Activated CD4-positive, alpha-beta T cell treated with anti-CD3 and anti-CD28 coated beads, Interleukin-2, amount 50 U/mL, for 48 hours (primary cell): ENCODE results near the gene PLA2G4F.

Experiments used
- DNase-seq, 2 experiments: peaks; one replicate each; pipeline ENCODE4 v3.0.0-alpha.2; 2020

PLA2G4F gene

DNA sequence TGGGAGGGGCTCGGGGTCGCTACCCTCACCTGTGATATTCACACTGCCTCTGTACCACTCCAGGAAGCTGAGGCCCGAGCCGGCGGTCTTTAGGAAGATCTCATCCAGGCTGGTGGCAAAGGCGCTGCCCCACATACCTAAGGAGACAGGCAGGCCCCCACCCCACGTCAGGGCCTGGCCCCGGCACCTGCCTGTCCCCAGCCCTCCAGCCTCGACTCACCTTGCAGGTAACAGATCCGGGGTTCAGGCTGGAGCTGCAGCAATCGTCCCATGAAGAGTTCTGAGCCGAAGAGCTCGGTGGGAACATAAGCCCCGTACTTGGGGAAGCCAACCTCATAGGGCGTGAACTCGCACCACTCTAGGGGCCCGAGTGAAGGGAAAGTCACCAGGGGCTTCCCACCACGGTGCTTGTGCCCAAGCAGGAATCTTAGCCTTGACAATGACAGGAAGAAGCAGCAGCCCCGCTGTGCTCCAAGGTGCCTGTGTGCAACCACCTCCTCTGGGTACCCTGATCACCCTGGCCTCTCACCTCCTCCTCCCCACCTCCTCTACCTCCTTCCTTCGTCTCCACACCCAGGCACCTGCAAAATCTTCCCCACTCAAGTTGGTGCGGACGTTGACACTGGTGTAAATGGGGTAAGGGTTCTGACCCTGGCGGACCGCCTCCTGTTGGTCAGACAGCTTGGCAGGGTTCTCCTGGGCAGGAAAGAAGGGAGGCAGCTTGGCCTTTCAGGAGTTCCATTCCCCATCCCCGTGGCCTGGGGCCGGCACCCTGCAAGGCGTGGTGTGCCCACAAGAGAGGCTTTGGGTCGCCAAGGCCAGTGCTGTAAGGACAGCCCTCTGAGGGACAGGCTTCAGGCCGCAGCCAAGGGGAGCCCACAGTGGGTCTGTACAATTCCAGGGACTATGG, 10.6 kb downstream of the PLA2G4F start:
- no peak for DNase-seq

DNA sequence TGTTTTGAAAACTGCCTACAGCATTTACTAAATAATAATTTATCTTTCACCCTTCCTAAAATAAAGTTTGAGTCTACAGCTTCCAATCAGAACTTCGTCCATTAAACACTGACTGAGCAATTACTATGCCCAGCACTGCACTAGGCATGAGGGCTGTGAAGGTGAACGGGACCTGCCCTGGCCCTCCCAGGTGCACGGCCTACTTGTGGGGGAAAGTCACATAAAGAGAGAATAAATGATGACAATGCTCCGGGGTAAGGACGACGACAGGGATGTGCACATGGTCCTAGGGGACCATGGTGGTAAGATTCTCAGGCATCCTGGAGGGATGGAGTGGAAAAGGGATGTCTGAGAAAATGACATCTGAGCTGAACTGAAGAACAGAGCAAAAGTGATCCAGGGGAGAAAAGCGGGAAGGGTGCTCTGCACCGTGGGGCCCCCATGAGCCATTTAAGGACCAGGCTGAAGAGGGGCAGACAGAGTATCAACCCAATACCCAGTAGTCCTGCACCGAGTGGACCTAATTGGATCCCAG, 11.5 kb downstream of the PLA2G4F start:
- no peak for DNase-seq

DNA sequence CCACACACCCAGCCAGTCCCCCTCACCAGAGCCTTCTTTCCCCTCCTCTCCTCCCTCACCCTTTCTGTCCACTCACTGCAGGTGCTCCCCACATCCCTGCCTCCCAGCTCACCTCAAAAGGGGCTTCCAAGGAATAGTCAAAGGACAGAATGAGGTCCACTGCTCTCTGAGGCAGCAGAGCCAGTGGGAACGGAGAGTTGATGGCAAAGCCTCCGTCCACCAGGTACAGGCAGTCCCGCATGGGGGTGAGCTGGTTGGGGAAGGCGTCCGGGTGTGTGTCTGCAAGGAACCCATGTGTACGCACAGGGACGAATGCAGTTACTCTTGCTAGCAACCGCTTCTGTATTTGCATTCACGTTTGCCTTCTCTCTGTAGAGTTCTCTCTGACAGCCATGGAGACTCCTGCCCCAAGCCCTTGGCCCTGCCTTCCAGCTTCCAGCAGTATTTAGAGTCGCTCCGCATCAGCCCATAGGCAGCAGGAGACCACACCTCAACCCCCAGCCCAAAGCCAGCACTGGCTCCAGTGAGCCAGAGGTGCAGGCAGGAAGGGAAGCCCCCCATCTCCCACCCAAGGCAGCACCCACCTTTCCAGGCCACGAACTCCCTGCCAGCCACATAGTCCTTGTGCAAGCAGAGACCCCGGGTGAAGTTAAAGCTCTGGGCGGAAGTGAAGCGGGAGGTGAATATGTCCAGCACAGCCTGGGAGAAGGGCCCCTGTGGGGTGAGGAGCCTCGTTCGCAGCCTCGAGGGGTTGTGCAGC, 12.4 kb downstream of the PLA2G4F start:
- DNase-seq, result no peak

DNA sequence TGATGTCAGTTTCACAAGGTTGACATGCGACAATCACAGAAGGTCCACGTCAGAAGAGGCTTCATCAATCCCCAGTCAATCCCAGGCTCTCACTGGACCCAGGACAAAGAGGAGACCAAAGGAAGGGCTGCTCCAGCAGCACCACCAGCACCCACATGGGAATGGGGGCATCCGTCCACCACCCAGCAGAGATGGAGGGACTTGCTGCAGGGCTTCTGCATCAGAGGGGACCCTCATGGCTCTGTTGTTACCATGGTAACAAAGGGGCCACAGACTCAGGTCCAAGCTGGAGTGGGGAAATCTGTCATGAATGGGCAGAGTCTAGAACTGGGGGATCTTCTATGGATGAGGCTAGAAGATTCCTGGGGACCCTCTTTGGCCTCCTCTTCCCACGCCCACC, 13.1 kb downstream of the PLA2G4F start:
- DNase-seq, result no peak

DNA sequence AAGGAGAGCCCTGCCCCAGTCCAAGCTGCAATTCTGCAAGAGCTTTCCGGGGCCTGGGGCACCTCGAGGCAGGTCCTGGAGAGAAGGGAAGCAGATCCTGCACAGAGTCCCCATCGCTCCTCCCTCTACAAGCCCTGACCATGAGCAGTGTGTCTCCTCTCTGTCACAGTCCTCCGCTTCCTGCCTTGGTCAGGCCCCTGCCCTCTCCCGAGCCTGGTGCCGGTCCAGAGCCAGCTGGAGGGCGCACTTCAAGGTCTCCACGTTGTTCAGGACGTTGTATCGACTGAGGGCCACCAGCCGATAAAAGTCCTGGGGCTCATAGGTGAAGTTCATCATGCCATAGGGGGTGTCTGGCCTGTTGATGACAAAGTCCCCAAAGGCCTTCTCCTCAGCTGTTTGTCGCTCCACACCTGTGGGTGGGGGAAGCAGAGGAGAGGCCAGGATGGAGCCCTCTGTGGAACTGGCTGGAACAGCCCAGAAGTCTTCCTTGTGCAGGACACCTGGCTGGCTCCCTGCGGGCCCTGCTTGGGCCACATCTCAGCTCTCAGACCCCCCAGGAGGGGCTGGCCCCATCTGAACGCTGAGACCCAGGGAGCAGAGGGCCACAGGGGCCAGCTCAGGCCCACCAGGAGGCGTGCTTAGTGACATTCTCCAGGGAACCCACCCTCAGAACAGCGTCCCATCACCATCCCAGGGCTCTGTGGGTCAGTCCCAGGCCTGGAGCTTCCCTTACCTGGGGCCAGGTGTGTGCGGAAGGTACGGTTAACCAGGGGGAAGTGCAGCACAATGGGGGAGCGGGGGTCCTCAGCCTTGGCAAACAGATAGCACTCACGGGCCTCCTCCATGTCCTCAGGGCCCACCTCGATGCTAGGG, 14.4 kb downstream of the PLA2G4F start:
- no peak for DNase-seq

DNA sequence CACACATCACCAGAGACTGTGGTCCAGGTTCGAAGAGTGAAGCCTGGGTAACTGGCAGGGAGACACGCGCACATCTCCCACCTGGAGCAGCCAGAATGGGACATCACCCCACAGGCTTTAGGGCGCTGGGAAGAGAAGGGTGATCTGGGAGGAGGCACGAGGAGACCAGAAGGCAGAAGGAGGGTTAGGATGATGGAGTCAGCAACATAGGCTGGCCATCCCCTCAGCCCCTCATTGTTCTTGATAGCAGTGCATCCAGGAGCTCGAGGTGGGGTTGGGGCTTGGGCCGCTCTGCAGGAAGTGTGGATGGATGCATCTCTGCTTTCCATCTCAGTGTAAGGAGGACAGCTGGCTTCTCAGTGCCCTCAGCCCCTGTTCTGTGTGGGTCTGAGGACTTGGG, 15.2 kb downstream of the PLA2G4F start:
- no peak for DNase-seq

DNA sequence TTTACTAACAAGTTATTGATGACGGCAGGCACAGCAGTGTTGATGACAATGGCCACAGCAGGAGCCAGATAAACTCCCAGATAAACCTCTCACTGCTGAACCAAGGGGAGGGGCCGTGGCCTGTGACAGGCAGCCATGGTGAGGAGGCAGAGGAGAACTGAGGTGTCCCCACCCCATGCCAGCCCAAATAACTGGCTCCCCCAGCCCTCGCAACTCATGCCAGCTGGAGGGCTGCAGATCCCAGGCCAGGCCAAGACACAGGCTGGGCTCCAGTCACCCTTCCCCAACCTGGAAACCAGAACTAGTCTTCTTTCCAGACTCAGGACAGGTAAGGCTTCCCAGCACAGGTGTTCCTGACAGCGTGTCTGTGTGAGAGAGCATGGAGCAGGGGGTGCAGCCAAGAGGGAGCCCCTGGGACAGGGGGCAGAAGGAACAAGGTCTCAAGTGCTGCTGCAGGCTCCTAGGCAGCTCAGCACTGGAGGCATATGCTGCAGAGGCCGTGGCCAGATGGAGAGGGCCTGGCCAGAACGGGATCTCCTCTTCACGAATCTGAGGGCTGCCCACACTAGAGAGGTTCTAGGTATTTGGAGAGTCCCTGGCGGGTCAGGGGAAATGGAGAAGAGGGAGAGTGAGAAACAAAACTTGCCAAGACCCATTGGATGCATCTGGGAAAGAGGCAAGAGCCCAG, 15.9 kb downstream of the PLA2G4F start:
- DNase-seq, result no peak

DNA sequence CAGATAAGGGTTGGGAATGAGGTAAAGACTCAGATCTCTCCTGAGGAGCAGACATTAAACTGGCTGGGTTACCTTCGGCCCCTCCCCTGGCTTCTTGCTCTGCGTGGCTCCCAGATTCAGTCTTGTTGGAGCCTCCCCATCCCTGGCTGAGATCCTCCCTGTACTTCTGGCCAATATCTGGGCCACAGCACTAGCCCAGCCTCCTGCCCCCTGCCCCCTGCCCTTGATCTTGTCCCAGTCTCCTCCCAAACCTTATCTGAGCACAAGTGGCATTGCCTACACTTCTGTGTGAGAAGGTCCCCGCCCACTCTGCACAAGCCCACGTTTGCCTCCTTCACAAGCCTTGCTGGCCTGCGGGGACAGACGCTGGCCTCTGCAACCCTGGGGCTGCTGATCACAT, 16.8 kb downstream of the PLA2G4F start:
- DNase-seq, result no peak

DNA sequence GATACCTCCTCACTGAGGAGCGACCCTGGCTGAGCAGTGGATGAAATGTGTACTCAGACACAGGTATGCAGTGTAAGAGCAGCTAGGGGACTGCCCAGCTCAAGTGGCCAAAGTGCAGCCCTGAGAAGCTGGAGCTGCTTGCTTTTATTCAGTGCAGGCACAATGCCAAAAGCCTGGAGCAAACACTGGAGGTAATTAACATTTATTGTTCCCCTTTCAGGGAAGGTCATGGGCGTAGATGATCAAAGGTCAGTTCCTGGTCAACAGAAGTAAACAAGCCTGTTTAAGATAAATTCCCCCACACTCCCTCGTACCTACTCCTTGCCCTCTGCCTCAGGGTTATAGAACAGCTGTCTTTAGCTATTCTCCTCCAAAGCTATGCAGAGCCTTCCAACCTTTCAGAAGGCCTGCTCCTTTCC, 17.5 kb downstream of the PLA2G4F start:
- DNase-seq, result no peak

DNA sequence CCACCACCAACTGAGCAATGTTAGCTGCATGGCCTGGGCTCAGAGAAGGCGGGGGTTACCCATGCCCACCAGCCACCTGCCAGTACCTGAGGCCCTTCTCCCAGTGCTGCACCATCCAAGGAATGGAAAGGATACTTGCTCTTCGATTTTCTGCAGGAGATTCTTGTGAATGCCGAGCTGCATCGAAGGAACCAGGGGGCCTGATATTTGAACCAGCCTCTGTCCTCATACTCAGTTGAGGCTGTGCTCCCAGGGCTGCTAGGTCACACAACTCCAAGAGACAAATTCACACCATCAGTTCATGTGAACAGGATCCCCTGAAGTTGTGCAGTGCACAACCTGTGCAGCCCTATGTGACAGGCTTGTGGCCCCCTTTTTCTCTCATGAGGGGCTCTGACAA, 18.0 kb downstream of the PLA2G4F start:
- DNase-seq, result no peak

DNA sequence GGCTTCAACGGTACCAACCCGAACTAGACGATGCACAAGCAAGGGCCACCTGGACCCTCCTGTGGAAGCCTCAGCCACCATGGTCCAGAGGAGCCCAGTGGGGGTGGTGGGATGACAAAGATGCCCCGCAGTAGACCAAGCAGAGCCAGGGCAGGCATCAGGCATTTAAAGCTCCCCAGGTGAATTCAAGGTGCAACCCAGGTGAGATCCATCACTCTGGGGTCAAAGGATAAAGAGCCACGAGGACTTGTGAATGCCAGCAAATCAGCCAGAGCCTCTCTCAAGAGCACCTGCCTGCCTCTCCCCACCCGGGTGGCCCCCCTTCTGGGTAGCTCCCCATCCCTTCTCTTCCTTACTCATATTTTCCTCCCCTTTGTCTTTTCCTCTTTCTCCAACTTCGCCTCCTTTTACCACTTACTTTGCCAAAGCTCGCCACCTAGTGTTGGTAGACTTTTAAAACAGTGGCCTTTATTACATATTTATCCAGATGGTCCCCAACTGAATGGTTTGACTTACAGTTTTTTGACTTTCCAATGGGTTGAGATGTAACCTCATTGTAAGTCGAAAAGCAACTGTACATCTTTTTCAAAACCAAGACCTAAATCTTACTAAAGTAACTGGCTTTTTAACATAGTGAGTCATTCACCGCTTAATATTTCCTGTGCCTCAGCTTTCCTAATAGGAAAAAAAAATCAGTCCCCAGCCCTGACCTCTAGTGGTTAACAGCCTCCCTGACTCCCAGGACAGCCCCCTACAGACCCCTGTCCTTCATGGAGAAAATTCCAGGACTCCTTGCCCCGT, 18.8 kb downstream of the PLA2G4F start:
- no peak for DNase-seq

DNA sequence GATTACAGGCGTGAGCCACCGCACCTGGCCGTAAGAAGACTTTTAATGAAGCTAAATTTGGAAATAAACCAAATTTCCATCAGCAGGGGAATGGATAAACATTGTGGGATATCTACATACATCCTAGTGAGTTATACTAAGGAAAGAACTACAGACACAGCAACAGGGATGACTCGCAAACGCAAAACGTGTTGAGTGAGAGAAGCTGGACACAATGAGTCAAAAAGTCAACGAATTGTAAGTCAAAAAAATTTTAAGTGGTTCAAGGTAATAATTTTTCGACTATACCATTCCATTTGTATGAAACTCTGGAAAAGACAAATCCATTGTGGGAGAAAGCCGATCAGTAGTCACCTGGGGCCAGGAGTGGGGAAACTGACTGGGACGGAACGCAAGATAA, 19.9 kb downstream of the PLA2G4F start:
- DNase-seq, result no peak

DNA sequence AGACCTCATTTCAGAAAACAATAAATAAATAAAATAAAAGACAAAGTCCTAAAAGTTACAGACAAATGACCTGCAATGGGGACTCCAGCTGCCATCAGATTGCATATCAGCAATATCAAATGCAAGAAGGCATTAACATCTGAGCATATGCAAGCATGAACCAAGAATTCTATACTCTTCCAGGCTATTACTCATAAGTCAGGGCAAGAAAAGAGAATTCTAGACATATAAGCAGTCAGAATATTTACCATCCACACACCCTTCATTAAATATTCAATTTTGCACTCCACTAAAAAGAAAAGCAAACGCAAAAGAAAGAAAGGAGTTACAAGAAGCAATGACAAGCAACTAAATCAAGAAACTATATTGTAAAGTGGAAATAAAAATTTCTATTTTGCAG, 21.1 kb downstream of the PLA2G4F start:
- DNase-seq, result no peak

DNA sequence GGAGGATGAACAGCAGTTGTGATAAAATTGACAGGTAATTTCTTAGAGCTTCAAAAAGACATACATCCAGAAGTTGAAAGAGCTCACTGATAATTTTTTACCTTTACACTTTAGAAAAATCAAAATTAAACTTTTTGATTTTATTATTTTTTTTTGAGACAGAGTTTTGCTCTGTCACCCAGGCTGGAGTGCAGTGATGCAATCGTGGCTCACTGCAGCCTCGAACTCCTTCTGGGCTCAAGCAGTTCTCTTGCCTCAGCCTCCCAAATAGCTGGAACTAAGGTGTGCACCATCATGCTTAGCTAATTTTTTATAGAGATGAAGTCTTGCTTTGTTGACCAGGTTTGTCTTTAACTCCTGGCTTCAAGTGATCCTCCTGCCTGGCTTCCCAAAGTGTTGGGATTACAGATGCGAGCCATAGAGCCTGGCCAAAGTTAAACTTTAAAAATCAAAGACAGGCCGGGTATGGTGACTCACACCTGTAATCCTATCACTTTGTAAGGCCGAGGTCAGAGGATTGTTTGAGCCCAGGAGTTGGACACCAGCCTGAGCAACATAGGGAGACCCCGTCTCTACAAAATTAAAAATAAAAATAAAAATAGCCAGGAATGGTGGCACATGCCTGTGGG, 21.7 kb downstream of the PLA2G4F start:
- no peak for DNase-seq

DNA sequence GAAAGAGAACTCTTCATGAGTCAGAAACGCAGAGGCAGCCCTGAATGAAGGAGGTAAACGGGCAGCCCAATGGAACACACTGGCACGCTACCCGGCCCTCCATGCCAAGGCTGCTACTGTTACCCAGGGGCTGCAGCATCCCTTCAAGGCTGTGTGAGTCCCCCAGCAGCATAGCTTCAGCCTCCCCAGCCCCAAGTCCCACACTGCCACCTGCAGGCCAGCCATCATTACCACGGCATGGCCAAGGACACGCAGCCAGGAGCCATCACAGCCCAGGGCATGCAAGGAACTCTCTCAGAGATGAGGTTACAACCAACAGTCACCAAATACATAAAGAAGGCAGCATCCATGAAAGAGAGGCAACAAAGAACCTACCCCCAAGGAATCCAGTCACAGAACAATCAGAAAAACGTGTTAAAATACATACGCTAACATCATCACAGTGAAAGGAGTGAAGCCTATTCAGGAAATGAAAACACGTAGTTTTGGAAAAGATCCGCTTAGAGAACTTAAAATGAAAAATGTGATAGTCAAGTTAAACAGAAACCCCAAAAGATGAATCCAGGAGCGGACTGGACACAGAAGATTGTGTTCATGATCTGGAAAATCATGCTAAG, 22.4 kb downstream of the PLA2G4F start:
- peak; percentile 68 to 74 for DNase-seq

DNA sequence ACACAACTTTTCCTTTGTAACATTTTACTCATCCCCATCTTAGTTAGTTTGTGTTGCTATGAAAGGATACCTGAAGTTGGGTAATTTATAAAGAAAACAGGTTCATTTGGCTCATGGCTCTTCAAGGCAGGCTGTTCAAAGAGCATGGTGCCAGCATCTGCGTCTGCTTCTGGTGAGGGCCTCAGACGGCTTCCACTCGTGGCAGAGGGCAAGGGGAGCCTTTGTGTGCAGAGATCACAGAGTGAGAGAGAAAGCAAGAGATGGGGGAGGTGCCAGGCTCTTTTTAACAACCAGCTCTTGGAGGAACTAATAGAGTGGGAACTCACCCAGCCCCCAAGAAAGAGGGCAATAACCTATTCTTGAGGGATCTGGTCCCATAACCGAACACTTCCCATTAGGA, 23.1 kb downstream of the PLA2G4F start:
- no peak for DNase-seq

DNA sequence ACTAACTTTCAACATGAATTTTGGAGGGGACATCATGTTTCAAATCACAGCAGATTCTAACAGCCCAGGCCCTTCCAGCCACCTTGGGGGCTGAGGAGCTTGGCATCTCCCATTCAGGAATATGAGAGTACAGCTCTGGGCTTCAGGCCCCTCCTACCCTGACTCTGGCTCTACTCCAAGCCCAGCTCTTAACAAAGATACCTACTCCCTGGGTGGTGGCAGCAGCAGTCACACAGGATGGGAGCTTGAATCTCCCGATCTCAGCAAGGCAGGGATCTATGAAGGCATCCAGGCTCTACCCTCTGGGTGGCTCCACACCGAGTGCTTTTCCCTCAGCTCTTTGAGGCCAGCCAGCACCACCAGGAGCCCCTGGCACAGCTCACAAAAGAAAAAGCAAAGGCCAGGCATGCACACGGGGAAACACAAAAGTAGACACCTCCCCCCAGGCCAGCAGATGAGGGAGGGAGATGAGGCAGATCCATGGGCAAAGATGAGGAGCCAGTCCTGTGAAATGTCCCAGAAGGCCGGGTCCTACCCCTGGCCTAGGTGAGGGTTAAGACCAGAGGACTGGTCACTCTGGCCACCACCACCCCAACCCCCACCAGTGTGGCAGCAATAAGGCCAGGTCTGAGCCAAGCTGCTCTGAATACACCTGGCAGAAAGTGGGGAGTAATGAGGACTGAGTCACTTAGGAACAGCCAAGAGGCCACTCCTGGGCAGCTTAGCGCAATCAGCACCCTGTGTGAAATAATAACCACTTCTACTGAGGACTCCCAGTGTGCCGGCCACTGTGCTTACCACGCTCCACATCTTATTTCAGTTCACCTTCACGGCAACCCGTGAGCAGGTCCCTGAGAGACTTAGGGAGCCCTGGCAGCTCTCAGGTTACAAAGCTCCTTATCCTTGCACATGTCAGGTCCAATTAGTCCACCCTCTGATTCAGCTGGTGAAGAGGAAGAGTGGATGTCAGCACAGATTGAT, 24.3 kb downstream of the PLA2G4F start:
- DNase-seq, result no peak

DNA sequence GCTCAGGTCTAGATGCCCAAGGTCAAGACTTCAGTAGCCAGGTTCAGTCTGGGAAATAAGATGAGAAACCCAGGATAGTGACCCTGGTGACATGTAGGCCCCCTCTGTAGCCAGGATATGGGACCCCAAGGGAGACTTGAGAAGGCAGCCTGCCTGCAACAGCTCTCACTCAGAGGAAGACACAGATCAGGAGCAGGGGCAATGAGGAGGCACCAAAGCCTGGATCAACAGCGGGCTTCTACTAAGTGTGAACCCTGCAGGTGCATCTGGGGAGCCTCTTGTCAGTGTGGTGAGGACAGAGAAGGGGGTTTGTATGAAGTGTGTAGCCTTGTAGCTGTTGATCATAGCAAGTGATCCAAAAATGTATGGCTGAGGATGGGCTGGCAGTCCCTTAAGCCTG, 25.4 kb downstream of the PLA2G4F start:
- DNase-seq, result no peak
